ENCODE measurements around the gene MRPL36. TPM values are rescaled to one million over a fixed set of nuclear protein-coding genes. Genes with fewer than 3 reads are reported as not detected.

The MRPL36 gene
- total RNA-seq, 1 experiment from 2014 or later, result 61.2 TPM

DNA sequence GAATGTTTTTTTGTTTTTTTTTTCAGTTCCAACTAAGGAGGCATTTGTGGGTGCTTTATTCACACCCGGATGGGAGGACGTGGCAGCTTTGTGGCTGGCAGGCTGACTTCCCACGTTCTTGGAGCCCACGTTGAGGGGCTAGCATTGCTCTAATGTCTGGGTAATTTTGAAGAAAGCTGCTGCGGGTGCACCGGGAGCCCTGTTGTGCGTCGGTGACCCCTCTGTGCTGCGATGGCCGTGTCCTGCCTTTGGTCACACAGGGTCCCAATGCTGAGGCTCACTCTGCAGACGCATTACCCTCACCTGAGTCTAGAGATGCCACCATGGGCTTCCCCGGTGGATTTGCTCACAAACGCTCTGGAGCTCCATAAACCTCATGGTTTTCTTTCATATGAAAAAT is 35.8 kb upstream of the MRPL36 start:
- Mint-ChIP-seq H3K27me3 (ENCODE audit: low read depth) (no peaks in the 10 kb centered on the region; the same call in 1 of the 2 replicates), H3K36me3 (no peaks in the 10 kb centered on the region), H3K4me3 (no peak overlapping the region), H3K9me3 (no peaks in the 10 kb centered on the region), H3K27ac (no peak overlapping the region), H3K4me1 (peaks cover 43% of the 10 kb centered on the region)
- POLR2A ChIA-PET, result no interaction called here
- ATAC-seq (no peak), DNase-seq (ENCODE audit: low spot score) (no peak)
- TF ChIP-seq, protein P1, sequence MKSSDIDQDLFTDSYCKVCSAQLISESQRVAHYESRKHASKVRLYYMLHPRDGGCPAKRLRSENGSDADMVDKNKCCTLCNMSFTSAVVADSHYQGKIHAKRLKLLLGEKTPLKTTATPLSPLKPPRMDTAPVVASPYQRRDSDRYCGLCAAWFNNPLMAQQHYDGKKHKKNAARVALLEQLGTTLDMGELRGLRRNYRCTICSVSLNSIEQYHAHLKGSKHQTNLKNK (CRISPR knock-in tag; IDR thresholded peaks at IDR 0.05), result no peak
- TF ChIP-seq, protein P2, sequence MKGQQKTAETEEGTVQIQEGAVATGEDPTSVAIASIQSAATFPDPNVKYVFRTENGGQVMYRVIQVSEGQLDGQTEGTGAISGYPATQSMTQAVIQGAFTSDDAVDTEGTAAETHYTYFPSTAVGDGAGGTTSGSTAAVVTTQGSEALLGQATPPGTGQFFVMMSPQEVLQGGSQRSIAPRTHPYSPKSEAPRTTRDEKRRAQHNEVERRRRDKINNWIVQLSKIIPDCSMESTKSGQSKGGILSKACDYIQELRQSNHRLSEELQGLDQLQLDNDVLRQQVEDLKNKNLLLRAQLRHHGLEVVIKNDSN (CRISPR knock-in tag; IDR thresholded peaks at IDR 0.05), result no peak
- CTCF ChIA-PET, result no interaction called here

DNA sequence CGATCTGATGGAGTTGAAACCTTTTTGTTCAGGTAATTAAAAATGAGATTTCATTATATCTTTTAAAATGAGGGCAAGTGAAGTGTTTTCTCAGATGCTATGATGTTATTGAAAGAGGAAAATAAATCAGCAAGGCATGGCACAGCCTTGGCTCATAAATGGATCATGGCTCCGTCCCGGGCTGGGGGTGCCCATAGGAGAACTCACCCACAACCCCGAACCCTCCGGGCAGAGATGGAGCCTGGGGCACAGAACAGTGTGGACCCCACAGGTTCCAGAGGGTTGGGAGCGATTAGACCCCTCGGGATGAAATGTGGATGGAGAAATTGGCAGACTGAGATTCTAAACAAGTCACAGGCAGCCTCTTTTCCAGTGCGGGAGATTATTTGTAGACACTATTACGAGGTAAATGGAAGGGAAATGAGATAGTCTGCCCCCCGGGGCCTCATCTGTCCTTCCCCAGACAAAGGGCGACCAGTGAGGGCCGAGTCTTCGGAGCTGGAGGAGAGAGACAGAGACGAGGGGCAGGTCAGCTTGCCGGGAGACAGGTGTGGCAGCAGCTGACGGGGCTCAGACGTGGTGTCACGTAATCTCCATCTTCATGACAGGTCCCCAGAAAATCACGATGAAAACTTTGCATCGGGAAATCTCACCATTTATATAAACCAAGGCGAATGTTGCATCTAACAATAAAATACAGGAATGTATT is 35.2 kb upstream of the MRPL36 start:
- CTCF ChIA-PET, result no interaction called here
- no peak overlapping the region for H3K27ac Mint-ChIP-seq
- H3K9me3 Mint-ChIP-seq, result no peaks in the 10 kb centered on the region
- TF ChIP-seq FOXP1 (CRISPR knock-in tag; IDR thresholded peaks at IDR 0.05; ENCODE audit: borderline replicate concordance) (no peak), NR3C1 (CRISPR knock-in tag; conservative IDR thresholded peaks at IDR 0.05; ENCODE audit: low read depth) (no peak), ZNF263 (CRISPR knock-in tag; IDR thresholded peaks at IDR 0.05; ENCODE audit: low read depth) (no peak)
- TF ChIP-seq, protein P3, sequence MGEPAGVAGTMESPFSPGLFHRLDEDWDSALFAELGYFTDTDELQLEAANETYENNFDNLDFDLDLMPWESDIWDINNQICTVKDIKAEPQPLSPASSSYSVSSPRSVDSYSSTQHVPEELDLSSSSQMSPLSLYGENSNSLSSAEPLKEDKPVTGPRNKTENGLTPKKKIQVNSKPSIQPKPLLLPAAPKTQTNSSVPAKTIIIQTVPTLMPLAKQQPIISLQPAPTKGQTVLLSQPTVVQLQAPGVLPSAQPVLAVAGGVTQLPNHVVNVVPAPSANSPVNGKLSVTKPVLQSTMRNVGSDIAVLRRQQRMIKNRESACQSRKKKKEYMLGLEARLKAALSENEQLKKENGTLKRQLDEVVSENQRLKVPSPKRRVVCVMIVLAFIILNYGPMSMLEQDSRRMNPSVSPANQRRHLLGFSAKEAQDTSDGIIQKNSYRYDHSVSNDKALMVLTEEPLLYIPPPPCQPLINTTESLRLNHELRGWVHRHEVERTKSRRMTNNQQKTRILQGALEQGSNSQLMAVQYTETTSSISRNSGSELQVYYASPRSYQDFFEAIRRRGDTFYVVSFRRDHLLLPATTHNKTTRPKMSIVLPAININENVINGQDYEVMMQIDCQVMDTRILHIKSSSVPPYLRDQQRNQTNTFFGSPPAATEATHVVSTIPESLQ (CRISPR knock-in tag; IDR thresholded peaks at IDR 0.05), result no peak
- TF ChIP-seq, protein P4, sequence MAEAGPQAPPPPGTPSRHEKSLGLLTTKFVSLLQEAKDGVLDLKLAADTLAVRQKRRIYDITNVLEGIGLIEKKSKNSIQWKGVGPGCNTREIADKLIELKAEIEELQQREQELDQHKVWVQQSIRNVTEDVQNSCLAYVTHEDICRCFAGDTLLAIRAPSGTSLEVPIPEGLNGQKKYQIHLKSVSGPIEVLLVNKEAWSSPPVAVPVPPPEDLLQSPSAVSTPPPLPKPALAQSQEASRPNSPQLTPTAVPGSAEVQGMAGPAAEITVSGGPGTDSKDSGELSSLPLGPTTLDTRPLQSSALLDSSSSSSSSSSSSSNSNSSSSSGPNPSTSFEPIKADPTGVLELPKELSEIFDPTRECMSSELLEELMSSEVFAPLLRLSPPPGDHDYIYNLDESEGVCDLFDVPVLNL (CRISPR knock-in tag; IDR thresholded peaks at IDR 0.05; ENCODE audit: borderline replicate concordance, low read depth), result no peak
- TF ChIP-seq, protein P5, sequence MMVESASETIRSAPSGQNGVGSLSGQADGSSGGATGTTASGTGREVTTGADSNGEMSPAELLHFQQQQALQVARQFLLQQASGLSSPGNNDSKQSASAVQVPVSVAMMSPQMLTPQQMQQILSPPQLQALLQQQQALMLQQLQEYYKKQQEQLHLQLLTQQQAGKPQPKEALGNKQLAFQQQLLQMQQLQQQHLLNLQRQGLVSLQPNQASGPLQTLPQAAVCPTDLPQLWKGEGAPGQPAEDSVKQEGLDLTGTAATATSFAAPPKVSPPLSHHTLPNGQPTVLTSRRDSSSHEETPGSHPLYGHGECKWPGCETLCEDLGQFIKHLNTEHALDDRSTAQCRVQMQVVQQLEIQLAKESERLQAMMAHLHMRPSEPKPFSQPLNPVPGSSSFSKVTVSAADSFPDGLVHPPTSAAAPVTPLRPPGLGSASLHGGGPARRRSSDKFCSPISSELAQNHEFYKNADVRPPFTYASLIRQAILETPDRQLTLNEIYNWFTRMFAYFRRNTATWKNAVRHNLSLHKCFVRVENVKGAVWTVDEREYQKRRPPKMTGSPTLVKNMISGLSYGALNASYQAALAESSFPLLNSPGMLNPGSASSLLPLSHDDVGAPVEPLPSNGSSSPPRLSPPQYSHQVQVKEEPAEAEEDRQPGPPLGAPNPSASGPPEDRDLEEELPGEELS (CRISPR knock-in tag; IDR thresholded peaks at IDR 0.05), result no peak
- H3K27me3 Mint-ChIP-seq (ENCODE audit: low read depth), result no peaks in the 10 kb centered on the region; the same call in 1 of the 2 replicates
- POLR2A ChIA-PET, result no interaction called here
- DNase-seq (ENCODE audit: low spot score) (no peak), ATAC-seq (no peak)
- H3K36me3 Mint-ChIP-seq, result no peaks in the 10 kb centered on the region
- H3K4me1 Mint-ChIP-seq, result peaks cover 46% of the 10 kb centered on the region
- no peak overlapping the region for H3K4me3 Mint-ChIP-seq

DNA sequence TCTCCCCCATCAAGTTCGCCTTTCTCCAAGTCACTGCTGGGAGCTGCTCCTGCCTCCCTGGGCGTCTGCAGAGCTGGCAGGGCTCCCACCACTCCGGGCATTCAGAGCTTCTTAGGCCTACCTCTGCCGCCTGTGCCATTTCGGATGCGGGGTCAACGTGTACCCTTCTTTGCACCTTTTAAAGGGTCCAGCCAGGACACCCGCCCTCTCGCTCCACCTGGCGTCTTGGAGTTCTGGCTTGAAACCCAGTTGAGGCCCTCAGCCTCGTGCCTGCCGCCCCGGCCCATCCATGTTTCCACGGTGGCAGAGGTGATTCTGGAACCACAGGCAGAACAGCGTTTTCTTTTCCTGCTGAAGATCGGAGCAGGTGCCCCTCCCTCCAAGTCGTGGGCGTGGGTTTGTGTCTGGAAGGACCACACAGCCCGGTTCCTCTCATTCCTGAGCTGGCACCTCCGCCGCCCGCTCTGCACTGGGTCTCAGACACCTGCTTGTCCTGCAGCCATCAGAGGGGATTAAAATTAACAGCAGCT is 34.5 kb upstream of the MRPL36 start:
- ChIA-PET POLR2A (no interaction called here), CTCF (interaction anchor here (0.6 kb wide), 1 partner anchor 205 kb away, joined by 3 read pairs; no protein-coding TSS in a partner anchor)
- H3K27ac Mint-ChIP-seq, result no peak overlapping the region
- peaks cover 46% of the 10 kb centered on the region for H3K4me1 Mint-ChIP-seq
- no peaks in the 10 kb centered on the region for H3K9me3 Mint-ChIP-seq
- no peak overlapping the region for H3K4me3 Mint-ChIP-seq
- no peaks in the 10 kb centered on the region; the same call in 1 of the 2 replicates for H3K27me3 Mint-ChIP-seq (ENCODE audit: low read depth)
- H3K36me3 Mint-ChIP-seq, result no peaks in the 10 kb centered on the region
- ATAC-seq (no peak; the same call in 1 of the 2 replicates), DNase-seq (ENCODE audit: low spot score) (no peak)
- TF ChIP-seq, protein P6, sequence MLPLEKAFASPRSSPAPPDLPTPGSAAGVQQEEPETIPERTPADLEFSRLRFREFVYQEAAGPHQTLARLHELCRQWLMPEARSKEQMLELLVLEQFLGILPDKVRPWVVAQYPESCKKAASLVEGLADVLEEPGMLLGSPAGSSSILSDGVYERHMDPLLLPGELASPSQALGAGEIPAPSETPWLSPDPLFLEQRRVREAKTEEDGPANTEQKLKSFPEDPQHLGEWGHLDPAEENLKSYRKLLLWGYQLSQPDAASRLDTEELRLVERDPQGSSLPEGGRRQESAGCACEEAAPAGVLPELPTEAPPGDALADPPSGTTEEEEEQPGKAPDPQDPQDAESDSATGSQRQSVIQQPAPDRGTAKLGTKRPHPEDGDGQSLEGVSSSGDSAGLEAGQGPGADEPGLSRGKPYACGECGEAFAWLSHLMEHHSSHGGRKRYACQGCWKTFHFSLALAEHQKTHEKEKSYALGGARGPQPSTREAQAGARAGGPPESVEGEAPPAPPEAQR (CRISPR knock-in tag; IDR thresholded peaks at IDR 0.05), result no peak
- TF ChIP-seq CREB1 (CRISPR knock-in tag; IDR thresholded peaks at IDR 0.05), result no peak
- TF ChIP-seq, protein P5 (CRISPR knock-in tag; IDR thresholded peaks at IDR 0.05), result no peak
- no peak for TF ChIP-seq JUN (CRISPR knock-in tag; IDR thresholded peaks at IDR 0.05)
- TF ChIP-seq, protein P7, sequence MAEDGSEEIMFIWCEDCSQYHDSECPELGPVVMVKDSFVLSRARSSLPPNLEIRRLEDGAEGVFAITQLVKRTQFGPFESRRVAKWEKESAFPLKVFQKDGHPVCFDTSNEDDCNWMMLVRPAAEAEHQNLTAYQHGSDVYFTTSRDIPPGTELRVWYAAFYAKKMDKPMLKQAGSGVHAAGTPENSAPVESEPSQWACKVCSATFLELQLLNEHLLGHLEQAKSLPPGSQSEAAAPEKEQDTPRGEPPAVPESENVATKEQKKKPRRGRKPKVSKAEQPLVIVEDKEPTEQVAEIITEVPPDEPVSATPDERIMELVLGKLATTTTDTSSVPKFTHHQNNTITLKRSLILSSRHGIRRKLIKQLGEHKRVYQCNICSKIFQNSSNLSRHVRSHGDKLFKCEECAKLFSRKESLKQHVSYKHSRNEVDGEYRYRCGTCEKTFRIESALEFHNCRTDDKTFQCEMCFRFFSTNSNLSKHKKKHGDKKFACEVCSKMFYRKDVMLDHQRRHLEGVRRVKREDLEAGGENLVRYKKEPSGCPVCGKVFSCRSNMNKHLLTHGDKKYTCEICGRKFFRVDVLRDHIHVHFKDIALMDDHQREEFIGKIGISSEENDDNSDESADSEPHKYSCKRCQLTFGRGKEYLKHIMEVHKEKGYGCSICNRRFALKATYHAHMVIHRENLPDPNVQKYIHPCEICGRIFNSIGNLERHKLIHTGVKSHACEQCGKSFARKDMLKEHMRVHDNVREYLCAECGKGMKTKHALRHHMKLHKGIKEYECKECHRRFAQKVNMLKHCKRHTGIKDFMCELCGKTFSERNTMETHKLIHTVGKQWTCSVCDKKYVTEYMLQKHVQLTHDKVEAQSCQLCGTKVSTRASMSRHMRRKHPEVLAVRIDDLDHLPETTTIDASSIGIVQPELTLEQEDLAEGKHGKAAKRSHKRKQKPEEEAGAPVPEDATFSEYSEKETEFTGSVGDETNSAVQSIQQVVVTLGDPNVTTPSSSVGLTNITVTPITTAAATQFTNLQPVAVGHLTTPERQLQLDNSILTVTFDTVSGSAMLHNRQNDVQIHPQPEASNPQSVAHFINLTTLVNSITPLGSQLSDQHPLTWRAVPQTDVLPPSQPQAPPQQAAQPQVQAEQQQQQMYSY (CRISPR knock-in tag; IDR thresholded peaks at IDR 0.05), result no peak
- no peak for TF ChIP-seq ZNF396 (CRISPR knock-in tag; IDR thresholded peaks at IDR 0.05; ENCODE audit: borderline replicate concordance)
